SK-N-SH treated with all-trans-retinoic acid at 6 μM for 48 hours (cell line): ENCODE data around the gene IL1B.

ENCODE experiments used
- BACH2 ChIP-seq: fragments of 250-450 bp; sonication (Bioruptor Pico); IDR thresholded peaks from 2 replicates; pipeline ENCODE4 v1.9.0; 2021; ENCODE audit warnings: mild to moderate bottlenecking, borderline replicate concordance
- ESRRG ChIP-seq: fragments of 250-450 bp; sonication (Bioruptor Pico); IDR thresholded peaks from 2 replicates; pipeline ENCODE4 v1.6.1; 2021; ENCODE audit warnings: mild to moderate bottlenecking
- OSR1 ChIP-seq: fragments of 250-450 bp; sonication (Bioruptor Pico); IDR thresholded peaks from 2 replicates; pipeline ENCODE4 v1.8.0; 2022; ENCODE audit warnings: moderate library complexity, mild to moderate bottlenecking, inconsistent platforms
- PPARA ChIP-seq: fragments of 250-450 bp; sonication (Bioruptor Pico); IDR thresholded peaks from 2 replicates; pipeline ENCODE4 v1.5.0; 2020; ENCODE audit warnings: mild to moderate bottlenecking, borderline replicate concordance
- SNAI2 ChIP-seq: fragments of 250-450 bp; sonication (Bioruptor Pico); IDR thresholded peaks from 2 replicates; pipeline ENCODE4 v1.5.0; 2020; ENCODE audit warnings: mild to moderate bottlenecking, moderate library complexity
- TCF4 ChIP-seq: fragments of 250-450 bp; sonication (Bioruptor Pico); IDR thresholded peaks from 2 replicates; pipeline ENCODE4 v1.8.0; 2021; ENCODE audit warnings: mild to moderate bottlenecking, moderate library complexity, borderline replicate concordance
- TOX ChIP-seq: fragments of 250-450 bp; sonication (Bioruptor Pico); IDR thresholded peaks from 2 replicates; pipeline ENCODE4 v1.8.0; 2021; ENCODE audit warnings: mild to moderate bottlenecking, moderate library complexity, borderline replicate concordance
- ZFP30 ChIP-seq: fragments of 450-650 bp; formaldehyde crosslinking; IDR thresholded peaks from 2 replicates; pipeline ENCODE4 v1.5.0; 2022; ENCODE audit warnings: mild to moderate bottlenecking, moderate library complexity
- ZNF565 ChIP-seq: fragments of 450-650 bp; formaldehyde crosslinking; conservative IDR thresholded peaks from 2 replicates; pipeline ENCODE4 v1.5.0; 2020; ENCODE audit warnings: low read depth, mild to moderate bottlenecking, moderate library complexity
- TF ChIP-seq, protein P1 (sequence below): fragments of 250-450 bp; sonication (Bioruptor Pico); IDR thresholded peaks from 2 replicates; pipeline ENCODE4 v1.5.1; 2020; ENCODE audit warnings: low read depth, mild to moderate bottlenecking, moderate library complexity
- TF ChIP-seq, protein P2 (sequence below): fragments of 250-450 bp; sonication (Bioruptor Pico); IDR thresholded peaks from 2 replicates; pipeline ENCODE4 v1.8.0; 2020; ENCODE audit warnings: mild to moderate bottlenecking, moderate library complexity, borderline replicate concordance
- TF ChIP-seq, protein P3 (sequence below): fragments of 250-450 bp; sonication (Bioruptor Pico); IDR thresholded peaks from 2 replicates; pipeline ENCODE4 v1.5.1; 2021; ENCODE audit warnings: mild to moderate bottlenecking, moderate library complexity

- no peak for TF ChIP-seq PPARA (CRISPR knock-in tag)
- TF ChIP-seq ZFP30 (CRISPR knock-in tag): no peak
- no peak for TF ChIP-seq ESRRG (CRISPR knock-in tag)
- TF ChIP-seq, protein P1, sequence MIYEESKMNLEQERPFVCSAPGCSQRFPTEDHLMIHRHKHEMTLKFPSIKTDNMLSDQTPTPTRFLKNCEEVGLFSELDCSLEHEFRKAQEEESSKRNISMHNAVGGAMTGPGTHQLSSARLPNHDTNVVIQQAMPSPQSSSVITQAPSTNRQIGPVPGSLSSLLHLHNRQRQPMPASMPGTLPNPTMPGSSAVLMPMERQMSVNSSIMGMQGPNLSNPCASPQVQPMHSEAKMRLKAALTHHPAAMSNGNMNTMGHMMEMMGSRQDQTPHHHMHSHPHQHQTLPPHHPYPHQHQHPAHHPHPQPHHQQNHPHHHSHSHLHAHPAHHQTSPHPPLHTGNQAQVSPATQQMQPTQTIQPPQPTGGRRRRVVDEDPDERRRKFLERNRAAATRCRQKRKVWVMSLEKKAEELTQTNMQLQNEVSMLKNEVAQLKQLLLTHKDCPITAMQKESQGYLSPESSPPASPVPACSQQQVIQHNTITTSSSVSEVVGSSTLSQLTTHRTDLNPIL (CRISPR knock-in tag): no peak
- TF ChIP-seq, protein P2, sequence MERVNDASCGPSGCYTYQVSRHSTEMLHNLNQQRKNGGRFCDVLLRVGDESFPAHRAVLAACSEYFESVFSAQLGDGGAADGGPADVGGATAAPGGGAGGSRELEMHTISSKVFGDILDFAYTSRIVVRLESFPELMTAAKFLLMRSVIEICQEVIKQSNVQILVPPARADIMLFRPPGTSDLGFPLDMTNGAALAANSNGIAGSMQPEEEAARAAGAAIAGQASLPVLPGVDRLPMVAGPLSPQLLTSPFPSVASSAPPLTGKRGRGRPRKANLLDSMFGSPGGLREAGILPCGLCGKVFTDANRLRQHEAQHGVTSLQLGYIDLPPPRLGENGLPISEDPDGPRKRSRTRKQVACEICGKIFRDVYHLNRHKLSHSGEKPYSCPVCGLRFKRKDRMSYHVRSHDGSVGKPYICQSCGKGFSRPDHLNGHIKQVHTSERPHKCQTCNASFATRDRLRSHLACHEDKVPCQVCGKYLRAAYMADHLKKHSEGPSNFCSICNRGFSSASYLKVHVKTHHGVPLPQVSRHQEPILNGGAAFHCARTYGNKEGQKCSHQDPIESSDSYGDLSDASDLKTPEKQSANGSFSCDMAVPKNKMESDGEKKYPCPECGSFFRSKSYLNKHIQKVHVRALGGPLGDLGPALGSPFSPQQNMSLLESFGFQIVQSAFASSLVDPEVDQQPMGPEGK: no peak
- TF ChIP-seq, protein P3, sequence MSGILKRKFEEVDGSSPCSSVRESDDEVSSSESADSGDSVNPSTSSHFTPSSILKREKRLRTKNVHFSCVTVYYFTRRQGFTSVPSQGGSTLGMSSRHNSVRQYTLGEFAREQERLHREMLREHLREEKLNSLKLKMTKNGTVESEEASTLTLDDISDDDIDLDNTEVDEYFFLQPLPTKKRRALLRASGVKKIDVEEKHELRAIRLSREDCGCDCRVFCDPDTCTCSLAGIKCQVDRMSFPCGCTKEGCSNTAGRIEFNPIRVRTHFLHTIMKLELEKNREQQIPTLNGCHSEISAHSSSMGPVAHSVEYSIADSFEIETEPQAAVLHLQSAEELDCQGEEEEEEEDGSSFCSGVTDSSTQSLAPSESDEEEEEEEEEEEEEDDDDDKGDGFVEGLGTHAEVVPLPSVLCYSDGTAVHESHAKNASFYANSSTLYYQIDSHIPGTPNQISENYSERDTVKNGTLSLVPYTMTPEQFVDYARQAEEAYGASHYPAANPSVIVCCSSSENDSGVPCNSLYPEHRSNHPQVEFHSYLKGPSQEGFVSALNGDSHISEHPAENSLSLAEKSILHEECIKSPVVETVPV: no peak
- no peak for TF ChIP-seq TOX
- no peak for TF ChIP-seq TCF4 (CRISPR knock-in tag)
- TF ChIP-seq OSR1 (CRISPR knock-in tag): no peak
- TF ChIP-seq BACH2 (CRISPR knock-in tag): no peak
- TF ChIP-seq ZNF565: no peak
- no peak for TF ChIP-seq SNAI2
Measured at GRCh38 chr2:112817082-112817689, 19.4 kb downstream of the IL1B start.
